MM.1S (cell line): ENCODE data around the gene OTOS.

Source experiments
- CTCF ChIP-seq: fragments of 300-600 bp; sonication (generic); IDR thresholded peaks from 2 replicates; pipeline ENCODE4 v1.5.1; 2016; ENCODE audit warnings: antibody characterized with exemption, low read length, mixed read lengths
- EZH2 ChIP-seq: fragments of 300-600 bp; sonication (generic); optimal IDR thresholded peaks from 2 replicates; pipeline ENCODE3; 2017; ENCODE audit warnings: low read depth, mild to moderate bottlenecking, antibody characterized with exemption, low read length, mixed read lengths

- TF ChIP-seq CTCF = no peak
- no peak for TF ChIP-seq EZH2
Observed at GRCh38 chr2:240151477-240152031, 11.1 kb upstream of the OTOS start.
